HepG2 (cell line): ENCODE measurements around the gene TAS1R3. TPM values are rescaled to one million over a fixed set of nuclear protein-coding genes. Genes with fewer than 3 reads are reported as not detected.

ENCODE experiments used
- ATAC-seq: fragments of 200-7000 bp; cut with Tn5 transposase; 3 replicates; pipeline ENCODE4 v1.9.1; 2020; ENCODE audit warnings: mild to moderate bottlenecking, moderate library complexity
- BruUV-seq: library from RNA; stranded (reverse); fragments of 400-500 nt; replicated peaks from 2 replicates; lab custom pipeline; 2021; lab: Mats Ljungman, UMichigan
- CTCF ChIA-PET: fragments of 300-600 bp; formaldehyde crosslinking; extraction: SDS; loops from one replicate; lab custom pipeline; 2021; ENCODE audit warnings: low total read pairs, inconsistent platforms, low intra/inter-chr PET ratio; lab: Yijun Ruan, JAX
- POLR2A ChIA-PET: fragments of 350-600 bp; sonication (Branson Sonifier 250); formaldehyde crosslinking; loops from one replicate; lab custom pipeline; 2020; ENCODE audit warnings: antibody characterized with exemption, inconsistent platforms; lab: Yijun Ruan, JAX
- DNase-seq: peaks from one replicate; pipeline ENCODE4 v3.0.0-alpha.2; 2015; ENCODE audit warnings: low spot score
- FAIRE-seq: peaks from 3 replicates; lab custom pipeline; 2011; peaks lifted over from hg19 to GRCh38; lab: Jason Lieb, UNC
- H2AFZ ChIP-seq: one replicate; pipeline ENCODE4 v1.6.1; 2011; ENCODE audit warnings: low read length, inconsistent platforms
- H3K27ac ChIP-seq: fragments of 300-600 bp; 3 replicates; pipeline ENCODE4 v1.8.0; 2011; ENCODE audit warnings: mixed run types, mild to moderate bottlenecking, mixed read lengths, low read length, inconsistent platforms; ENCODE audit not compliant: insufficient read depth; ENCODE audit errors: extremely low read length
- H3K27me3 ChIP-seq, 2 experiments: fragments of 200-600 bp in 1 of 2; 2 replicates in 1 of 2; 3 replicates in 1 of 2; pipeline versions ENCODE4 v1.6.0 to v1.8.0; 2011; ENCODE audit warnings: low read length in 2 of 2, mild to moderate bottlenecking in 2 of 2, moderate library complexity in 2 of 2, inconsistent platforms in 1 of 2; ENCODE audit not compliant: insufficient read depth in 2 of 2, control insufficient read depth in 1 of 2
- H3K36me3 ChIP-seq, 2 experiments: fragments of 200-600 bp in 1 of 2; replicated peaks in 1 of 2; 2 replicates in 1 of 2; 3 replicates in 1 of 2; pipeline versions ENCODE4 v1.5.1 to v1.8.0; 2011; ENCODE audit warnings: low read length in 2 of 2, inconsistent platforms in 1 of 2; ENCODE audit not compliant: insufficient read depth in 2 of 2, control insufficient read depth in 1 of 2
- H3K4me1 ChIP-seq: 2 replicates; pipeline ENCODE4 v1.5.1; 2012; ENCODE audit warnings: low read length, inconsistent platforms; ENCODE audit not compliant: insufficient read depth
- H3K4me2 ChIP-seq: 2 replicates; pipeline ENCODE4 v1.6.0; 2011; ENCODE audit warnings: low read depth, low read length, inconsistent platforms
- H3K4me3 ChIP-seq, 3 experiments: fragments of 200-600 bp in 1 of 3; sonication (generic), shearing (Covaris generic) in 1 of 3; replicated peaks in 1 of 3; 2 replicates each; pipeline ENCODE4 v1.5.1; 2011 to 2016; ENCODE audit warnings: low read length in 3 of 3, inconsistent platforms in 2 of 3, low read depth in 2 of 3, mild to moderate bottlenecking in 2 of 3, control low read depth in 1 of 3, mixed read lengths in 1 of 3; ENCODE audit not compliant: insufficient read depth in 1 of 3
- H3K79me2 ChIP-seq: one replicate; pipeline ENCODE4 v1.6.1; 2011; ENCODE audit warnings: low read length, inconsistent platforms; ENCODE audit not compliant: insufficient read depth
- H3K9ac ChIP-seq: 2 replicates; pipeline ENCODE4 v1.6.0; 2011; ENCODE audit warnings: mild to moderate bottlenecking, low read depth, low read length, inconsistent platforms; ENCODE audit not compliant: insufficient read depth
- H3K9me3 ChIP-seq: 2 replicates; pipeline ENCODE4 v1.5.1; 2012; ENCODE audit warnings: mild to moderate bottlenecking, low read length
- H4K20me1 ChIP-seq: 2 replicates; pipeline ENCODE4 v1.6.0; 2011; ENCODE audit warnings: inconsistent platforms, mild to moderate bottlenecking, low read length, moderate library complexity; ENCODE audit not compliant: insufficient read depth
- AGO2 ChIP-seq: fragments of 200-400 bp; formaldehyde crosslinking; optimal IDR thresholded peaks from 2 replicates; pipeline ENCODE3; 2017; ENCODE audit warnings: mild to moderate bottlenecking, low read depth, low read length, moderate library complexity
- CC2D1A ChIP-seq: sonication (generic); formaldehyde crosslinking; IDR thresholded peaks from 2 replicates; pipeline ENCODE4 v1.8.1; 2023; ENCODE audit warnings: mild to moderate bottlenecking, missing genetic modification reagents
- HNRNPL ChIP-seq: fragments of 200-400 bp; formaldehyde crosslinking; IDR thresholded peaks from 2 replicates; pipeline ENCODE4 v1.6.1; 2017; ENCODE audit warnings: mild to moderate bottlenecking, low read depth, low read length
- HNRNPLL ChIP-seq: fragments of 200-400 bp; formaldehyde crosslinking; IDR thresholded peaks from 2 replicates; pipeline ENCODE4 v1.6.1; 2017; ENCODE audit warnings: mild to moderate bottlenecking, low read depth, low read length; ENCODE audit not compliant: poor library complexity, severe bottlenecking
- PAX8 ChIP-seq: sonication (generic); formaldehyde crosslinking; IDR thresholded peaks from 2 replicates; pipeline ENCODE4 v1.8.0; 2022; ENCODE audit warnings: mild to moderate bottlenecking, missing genetic modification reagents, borderline replicate concordance
- SATB2 ChIP-seq: sonication (generic); formaldehyde crosslinking; IDR thresholded peaks from 2 replicates; pipeline ENCODE4 v1.5.0; 2020; ENCODE audit warnings: missing genetic modification reagents
- SUZ12 ChIP-seq: fragments of 150-350 bp; IDR thresholded peaks from 2 replicates; pipeline ENCODE4 v1.6.1; 2014; ENCODE audit warnings: low read depth, low read length
- XRCC5 ChIP-seq: fragments of 200-400 bp; formaldehyde crosslinking; optimal IDR thresholded peaks from 2 replicates; pipeline ENCODE3; 2017; ENCODE audit warnings: mild to moderate bottlenecking, low read length
- ZNF335 ChIP-seq: sonication (generic); formaldehyde crosslinking; IDR thresholded peaks from 2 replicates; pipeline ENCODE4 v1.4.0; 2020; ENCODE audit warnings: missing genetic modification reagents
- ZNF552 ChIP-seq: sonication (generic); formaldehyde crosslinking; IDR thresholded peaks from 2 replicates; pipeline ENCODE4 v1.9.0; 2022; ENCODE audit warnings: missing genetic modification reagents, mild to moderate bottlenecking, borderline replicate concordance
- ZNF747 ChIP-seq: sonication (generic); formaldehyde crosslinking; IDR thresholded peaks from 2 replicates; pipeline ENCODE4 v1.8.1; 2023; ENCODE audit warnings: missing genetic modification reagents, mild to moderate bottlenecking, borderline replicate concordance
- WGBS: methylation state at CpG from one replicate; pipeline ENCODE4 v1.1.6; 2017; ENCODE audit warnings: low lambda C conversion rate; 5-methylcytosine and 5-hydroxymethylcytosine counted together
- in situ Hi-C: cut with HindIII; loops from 2 replicates; pipeline ENCODE4 v1.10.0; 2017; ENCODE audit warnings: low pct_unique_long_range_greater_than_20kb; ENCODE audit not compliant: extremely low pct_ligation_motif_present
- intact Hi-C: fragments of 100-400 bp; cut with micrococcal nuclease; formaldehyde crosslinking; loops from one replicate; pipeline ENCODE4 v1.10.0; 2022; ENCODE audit not compliant: unreplicated experiment
- polyA plus RNA-seq, 8 experiments: library from polyadenylated mRNA; depleted of rRNA in 3 of 8; stranded (reverse) in 7 of 8; unstranded in 1 of 8; fragments of >200 nt; fragmentation: Illumina TruSeq in 4 of 8; extraction: Trizol in 4 of 8; gene quantifications; 2 replicates each; pipeline versions ENCODE4 v1.2.1 to v1.2.3, GENCODE V29; 2011 to 2016; ENCODE audit warnings: low read depth in 4 of 8, missing spikeins in 1 of 8, mixed read lengths in 1 of 8; ENCODE audit not compliant: insufficient read depth in 1 of 8
- total RNA-seq, 5 experiments: library from RNA; depleted of rRNA; stranded (reverse); fragments of >200 nt; fragmentation: Illumina TruSeq; extraction: Trizol; gene quantifications; 2 replicates each; pipeline ENCODE4 v1.2.3, GENCODE V29; 2016; ENCODE audit warnings: low read depth in 1 of 5
- TF ChIP-seq, protein P1 (sequence below): sonication (generic); formaldehyde crosslinking; IDR thresholded peaks from 2 replicates; pipeline ENCODE4 v1.4.0; 2020; ENCODE audit warnings: missing genetic modification reagents
- TF ChIP-seq, protein P2 (sequence below), 2 experiments: sonication (generic) in 1 of 2; formaldehyde crosslinking in 1 of 2; IDR thresholded peaks; 2 replicates each; pipeline versions ENCODE4 v1.5.1 to v1.6.1; 2011 to 2020; ENCODE audit warnings: borderline replicate concordance in 1 of 2, low read depth in 1 of 2, low read length in 1 of 2, mild to moderate bottlenecking in 1 of 2, missing genetic modification reagents in 1 of 2, moderate library complexity in 1 of 2
- TF ChIP-seq, protein P3 (sequence below): sonication (generic); formaldehyde crosslinking; IDR thresholded peaks from 2 replicates; pipeline ENCODE4 v1.8.0; 2022; ENCODE audit warnings: mild to moderate bottlenecking, missing genetic modification reagents, borderline replicate concordance
- TF ChIP-seq, protein P4 (sequence below): IDR thresholded peaks from 2 replicates; pipeline ENCODE4 v1.6.1; 2016; ENCODE audit warnings: missing genetic modification reagents, missing compliant biosample characterization

TAS1R3 gene
- total and polyA plus RNA-seq, 2 of the 13 experiments (the other 11 are each of a cell fraction or from before 2014, with no cell fraction given): 0.13 to 0.15 TPM

DNA sequence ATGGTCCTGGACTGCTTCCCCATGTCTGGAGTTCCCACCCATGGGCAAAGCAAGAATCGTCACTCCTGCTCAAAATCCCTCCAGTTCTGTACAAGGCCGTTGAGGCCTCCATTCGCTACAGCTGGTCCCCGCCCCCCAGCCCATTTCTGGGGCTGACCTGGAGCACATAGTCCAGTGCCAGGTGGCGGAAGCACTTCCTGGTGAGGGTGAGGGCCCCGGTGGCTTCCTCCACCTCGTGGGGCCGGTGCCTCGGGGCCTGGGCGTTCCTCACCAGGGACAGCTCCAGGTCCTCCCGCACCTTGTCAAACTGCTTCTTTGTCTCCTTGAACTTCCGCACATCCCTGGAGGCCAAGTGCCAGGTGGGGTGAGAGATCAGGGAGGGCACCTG is 30.7 kb upstream of the TAS1R3 start (continued):
- peak; percentile 9 for TF ChIP-seq HNRNPLL
- TF ChIP-seq, protein P1, sequence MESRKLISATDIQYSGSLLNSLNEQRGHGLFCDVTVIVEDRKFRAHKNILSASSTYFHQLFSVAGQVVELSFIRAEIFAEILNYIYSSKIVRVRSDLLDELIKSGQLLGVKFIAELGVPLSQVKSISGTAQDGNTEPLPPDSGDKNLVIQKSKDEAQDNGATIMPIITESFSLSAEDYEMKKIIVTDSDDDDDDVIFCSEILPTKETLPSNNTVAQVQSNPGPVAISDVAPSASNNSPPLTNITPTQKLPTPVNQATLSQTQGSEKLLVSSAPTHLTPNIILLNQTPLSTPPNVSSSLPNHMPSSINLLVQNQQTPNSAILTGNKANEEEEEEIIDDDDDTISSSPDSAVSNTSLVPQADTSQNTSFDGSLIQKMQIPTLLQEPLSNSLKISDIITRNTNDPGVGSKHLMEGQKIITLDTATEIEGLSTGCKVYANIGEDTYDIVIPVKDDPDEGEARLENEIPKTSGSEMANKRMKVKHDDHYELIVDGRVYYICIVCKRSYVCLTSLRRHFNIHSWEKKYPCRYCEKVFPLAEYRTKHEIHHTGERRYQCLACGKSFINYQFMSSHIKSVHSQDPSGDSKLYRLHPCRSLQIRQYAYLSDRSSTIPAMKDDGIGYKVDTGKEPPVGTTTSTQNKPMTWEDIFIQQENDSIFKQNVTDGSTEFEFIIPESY: 0 out of 2 replicates have a peak, but pooled peaks have one; percentile 5

DNA sequence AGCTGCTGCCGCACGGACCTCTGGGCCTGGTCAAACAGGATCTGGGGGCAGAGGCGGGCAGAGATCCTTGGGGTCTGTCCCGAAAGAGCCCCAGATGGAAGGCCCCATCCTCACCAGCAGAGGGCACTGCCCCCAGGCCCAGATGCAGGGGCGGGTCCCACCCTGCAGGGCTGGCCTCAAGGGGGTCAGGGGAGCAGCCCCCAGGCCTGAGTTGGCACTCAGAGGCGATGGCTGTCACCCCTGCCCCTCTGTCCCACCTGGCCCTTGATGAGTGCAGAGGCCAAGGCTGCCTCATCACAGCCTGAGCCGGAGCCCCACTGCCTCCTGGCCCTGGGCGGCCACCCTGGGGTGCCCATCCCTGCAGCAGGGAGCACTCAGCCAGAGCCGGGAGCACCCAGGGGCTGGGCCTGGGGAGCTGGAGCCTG is 29.1 kb upstream of the TAS1R3 start:
- intact Hi-C loops (no loop called here), in situ Hi-C loops (no loop called here)
- H3K9ac ChIP-seq: no peak overlapping the region
- no peaks in the 10 kb centered on the region; the same call in 1 of the 2 replicates for H4K20me1 ChIP-seq
- DNase-seq (no peak), ATAC-seq (no peak), FAIRE-seq (no peak)
- peaks cover 15% of the 10 kb centered on the region for H3K79me2 ChIP-seq
- no peak overlapping the region for H3K4me3 ChIP-seq
- H3K36me3 ChIP-seq: no peaks in the 10 kb centered on the region
- WGBS: 85% methylated on average over 5 of the region's 9 CpGs
- H3K4me1 ChIP-seq: peaks cover 33% of the 10 kb centered on the region
- no peak overlapping the region for H3K4me2 ChIP-seq
- H3K27ac ChIP-seq: no peak overlapping the region
- H2AFZ ChIP-seq: no peak overlapping the region
- no TSS peak for BruUV-seq
- ChIA-PET CTCF (no interaction called here), POLR2A (no interaction called here)
- H3K27me3 ChIP-seq: no peaks in the 10 kb centered on the region; a peak in 1 of 5 replicates
- no peaks in the 10 kb centered on the region for H3K9me3 ChIP-seq
- TF ChIP-seq PAX8 (CRISPR knock-in tag) (no peak), HNRNPL (0 out of 2 replicates have a peak, but pooled peaks have one; percentile 67), ZNF747 (CRISPR knock-in tag) (no peak), XRCC5 (peak; percentile 34), SUZ12 (no peak), SATB2 (CRISPR knock-in tag) (no peak), CC2D1A (CRISPR knock-in tag) (no peak), ZNF335 (CRISPR knock-in tag) (no peak), AGO2 (peak; percentile 76), ZNF552 (CRISPR knock-in tag) (no peak)
- TF ChIP-seq, protein P2, sequence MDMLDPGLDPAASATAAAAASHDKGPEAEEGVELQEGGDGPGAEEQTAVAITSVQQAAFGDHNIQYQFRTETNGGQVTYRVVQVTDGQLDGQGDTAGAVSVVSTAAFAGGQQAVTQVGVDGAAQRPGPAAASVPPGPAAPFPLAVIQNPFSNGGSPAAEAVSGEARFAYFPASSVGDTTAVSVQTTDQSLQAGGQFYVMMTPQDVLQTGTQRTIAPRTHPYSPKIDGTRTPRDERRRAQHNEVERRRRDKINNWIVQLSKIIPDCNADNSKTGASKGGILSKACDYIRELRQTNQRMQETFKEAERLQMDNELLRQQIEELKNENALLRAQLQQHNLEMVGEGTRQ (IDR thresholded peaks at IDR 0.05; ENCODE audit: low read depth, low read length): no peak
- TF ChIP-seq, protein P2 (CRISPR knock-in tag; IDR thresholded peaks at IDR 0.05; ENCODE audit: borderline replicate concordance): no peak
- TF ChIP-seq, protein P3, sequence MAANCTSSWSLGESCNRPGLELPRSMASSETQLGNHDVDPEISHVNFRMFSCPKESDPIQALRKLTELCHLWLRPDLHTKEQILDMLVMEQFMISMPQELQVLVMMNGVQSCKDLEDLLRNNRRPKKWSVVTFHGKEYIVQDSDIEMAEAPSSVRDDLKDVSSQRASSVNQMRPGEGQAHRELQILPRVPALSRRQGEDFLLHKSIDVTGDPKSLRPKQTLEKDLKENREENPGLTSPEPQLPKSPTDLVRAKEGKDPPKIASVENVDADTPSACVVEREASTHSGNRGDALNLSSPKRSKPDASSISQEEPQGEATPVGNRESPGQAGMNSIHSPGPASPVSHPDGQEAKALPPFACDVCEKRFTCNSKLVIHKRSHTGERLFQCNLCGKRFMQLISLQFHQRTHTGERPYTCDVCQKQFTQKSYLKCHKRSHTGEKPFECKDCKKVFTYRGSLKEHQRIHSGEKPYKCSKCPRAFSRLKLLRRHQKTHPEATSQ (CRISPR knock-in tag): no peak
- TF ChIP-seq, protein P4, sequence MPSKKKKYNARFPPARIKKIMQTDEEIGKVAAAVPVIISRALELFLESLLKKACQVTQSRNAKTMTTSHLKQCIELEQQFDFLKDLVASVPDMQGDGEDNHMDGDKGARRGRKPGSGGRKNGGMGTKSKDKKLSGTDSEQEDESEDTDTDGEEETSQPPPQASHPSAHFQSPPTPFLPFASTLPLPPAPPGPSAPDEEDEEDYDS (CRISPR knock-in tag): no peak
